Left renal cortex interstitium (tissue), 4 donors: ENCODE measurements around the gene ZFHX3. TPM values are rescaled to one million over a fixed set of nuclear protein-coding genes. Genes with fewer than 3 reads are reported as not detected.
"Not testable (repeated sequence)": the region's sequence is repeated elsewhere in the genome, so short reads cannot be mapped to it uniquely, and the experiment has no call there.

Experiments used
- DNase-seq, 4 donors: peaks; one replicate each; pipeline ENCODE4 v3.0.0-alpha.2; 2013; ENCODE audit warnings: low read depth in 4 of 4, low spot score in 2 of 4, missing footprints in 1 of 4
- polyA plus RNA-seq, 4 donors: library from polyadenylated mRNA; unstranded; fragments of 120-200 nt; gene quantifications; one replicate each; pipeline ENCODE4 v1.2.1, GENCODE V29; 2013; ENCODE audit not compliant: insufficient read length in 4 of 4

Gene ZFHX3
- polyA plus RNA-seq, 4 donors = 15.6 to 25.4 (median 20.6) TPM

- DNase-seq = no peak
Measured at GRCh38 chr16:73024571-73025105, 23.3 kb downstream of the ZFHX3 start.

DNA sequence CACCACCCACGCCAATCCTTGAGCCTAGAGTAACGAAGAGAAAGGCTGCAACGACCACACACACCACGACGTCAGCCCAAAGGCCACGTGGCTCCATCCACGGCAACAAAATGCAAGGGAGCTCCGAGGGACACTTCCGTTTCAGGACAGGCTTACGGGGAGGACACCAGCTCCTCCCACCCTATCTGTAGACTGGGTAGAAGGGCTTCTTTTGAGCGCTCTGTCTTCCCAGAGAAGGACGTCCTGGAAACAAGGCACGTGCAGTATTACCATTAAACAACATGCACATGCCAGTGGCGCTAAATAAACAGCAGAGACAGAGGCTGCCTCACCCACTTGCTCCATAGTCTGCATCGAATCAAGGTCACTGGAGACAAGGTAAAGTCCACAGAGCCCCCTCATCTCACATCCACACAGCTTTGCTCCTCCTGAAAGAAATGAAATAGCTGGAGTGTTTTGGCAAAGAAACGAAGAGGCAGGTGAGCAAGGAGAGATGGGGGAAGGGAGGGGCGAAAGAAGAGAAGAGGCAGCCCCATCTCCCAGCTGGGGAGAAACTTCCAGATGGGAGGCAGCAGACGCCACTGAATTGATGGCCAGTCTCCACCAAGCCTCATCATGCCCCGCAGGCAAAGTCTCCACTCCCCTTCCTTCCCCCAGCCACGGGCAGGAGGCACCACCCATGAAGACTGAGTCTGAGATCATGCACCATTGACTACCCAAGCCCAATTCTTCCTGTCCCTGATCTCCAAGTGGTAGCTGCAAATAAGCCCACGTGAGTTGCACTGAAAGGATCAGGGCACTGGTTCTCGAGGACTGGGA, 24.0 kb downstream of the ZFHX3 start:
- no peak for DNase-seq

- DNase-seq = no peak
Measured at GRCh38 chr16:73023320-73023719, 24.6 kb downstream of the ZFHX3 start.

GRCh38 chr16:73022534-73022933, 25.4 kb downstream of the ZFHX3 start:
- DNase-seq = no peak

DNA sequence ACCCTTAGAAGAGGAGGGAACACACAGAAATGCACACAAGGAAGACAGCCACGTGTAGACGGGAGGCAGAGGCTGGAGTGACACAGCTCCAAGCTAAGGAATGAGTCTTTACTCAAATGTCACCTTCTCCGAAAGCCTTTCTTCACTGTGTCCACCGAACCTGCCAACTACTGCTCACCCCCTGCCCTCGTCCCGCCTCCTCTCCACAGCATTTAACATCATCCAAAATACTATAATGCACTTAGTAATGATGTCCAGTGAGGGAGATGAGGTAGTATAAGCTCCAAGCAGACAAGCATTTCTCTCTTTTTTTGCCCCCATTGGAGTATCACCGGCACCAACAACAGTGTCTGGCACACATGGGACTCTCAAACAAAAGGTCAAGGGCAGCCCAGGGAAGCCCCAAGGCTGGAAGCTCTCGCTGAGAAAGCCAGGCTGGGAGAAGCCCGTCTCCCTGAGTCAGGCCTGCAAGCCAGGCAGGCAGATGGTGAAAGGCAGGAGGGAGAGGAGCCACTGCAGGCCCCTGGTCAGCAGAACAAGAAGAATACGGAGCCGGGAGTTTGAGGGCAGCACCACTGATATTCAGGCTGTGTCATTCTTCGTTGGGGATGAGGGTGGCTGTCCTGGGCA, 25.9 kb downstream of the ZFHX3 start:
- DNase-seq = no peak

DNA sequence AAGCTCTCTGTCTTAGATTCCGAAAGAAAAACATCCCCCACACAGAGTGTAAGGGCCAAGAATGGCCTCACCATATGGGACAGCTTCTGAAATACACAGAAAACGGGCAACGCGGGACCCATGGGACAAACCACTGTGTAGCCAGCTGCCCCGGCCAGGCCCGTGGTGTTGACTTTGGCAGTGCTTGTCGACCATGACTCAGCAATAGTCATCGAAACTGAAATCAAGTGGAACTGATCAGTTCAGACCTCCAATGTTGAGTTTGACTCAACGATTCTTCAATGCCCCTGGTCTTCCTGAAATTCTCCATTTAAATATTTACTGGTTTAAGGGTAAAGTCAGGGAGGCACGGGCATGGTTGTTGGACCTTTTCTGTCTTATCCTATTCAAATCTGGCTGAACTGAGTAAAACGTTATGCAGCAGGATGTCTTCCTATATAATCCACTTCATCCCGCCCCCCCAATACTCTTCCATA, 27.5 kb downstream of the ZFHX3 start:
- no peak for DNase-seq

DNA sequence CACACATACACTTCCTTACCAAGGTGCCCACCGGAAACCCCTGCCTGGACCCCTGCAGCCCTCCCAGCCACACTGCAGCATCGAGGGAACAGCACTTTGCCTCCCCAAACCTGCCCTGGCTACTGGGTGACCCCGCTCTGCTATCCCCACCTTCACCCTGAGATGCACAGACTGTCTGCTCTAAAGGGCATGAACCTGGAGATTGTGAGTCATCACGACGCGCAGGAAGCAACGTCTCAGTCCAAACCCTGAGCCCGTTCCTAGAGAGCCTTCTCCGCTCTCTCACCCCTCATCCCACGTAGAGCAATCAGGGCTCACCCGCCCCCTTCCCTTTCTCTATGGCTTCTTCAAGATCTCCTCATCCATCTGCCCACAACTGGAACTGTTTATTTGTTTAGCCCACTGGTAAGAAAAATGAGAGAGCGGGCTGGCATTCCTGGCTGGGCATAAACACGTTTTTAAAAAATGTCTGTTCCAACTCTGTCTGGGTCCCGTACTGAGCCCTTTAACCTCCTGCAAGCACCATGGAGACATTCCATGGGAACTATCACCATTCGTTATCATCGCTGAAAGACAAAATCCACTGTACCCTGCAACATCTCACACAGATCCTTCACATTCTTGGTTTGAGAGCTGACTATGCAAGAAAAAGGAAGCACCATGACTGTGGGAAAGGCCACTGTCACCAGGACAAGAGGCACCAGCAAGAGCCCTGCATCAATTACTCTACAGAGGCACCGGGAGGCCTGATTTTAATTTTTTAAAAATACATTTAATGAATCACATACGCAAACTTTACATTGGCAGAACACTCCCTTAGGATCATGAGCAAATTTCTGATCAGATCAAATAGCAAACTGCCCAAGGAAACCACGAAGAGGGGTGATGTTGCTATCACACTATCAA, 28.2 kb downstream of the ZFHX3 start:
- DNase-seq = no peak

DNA sequence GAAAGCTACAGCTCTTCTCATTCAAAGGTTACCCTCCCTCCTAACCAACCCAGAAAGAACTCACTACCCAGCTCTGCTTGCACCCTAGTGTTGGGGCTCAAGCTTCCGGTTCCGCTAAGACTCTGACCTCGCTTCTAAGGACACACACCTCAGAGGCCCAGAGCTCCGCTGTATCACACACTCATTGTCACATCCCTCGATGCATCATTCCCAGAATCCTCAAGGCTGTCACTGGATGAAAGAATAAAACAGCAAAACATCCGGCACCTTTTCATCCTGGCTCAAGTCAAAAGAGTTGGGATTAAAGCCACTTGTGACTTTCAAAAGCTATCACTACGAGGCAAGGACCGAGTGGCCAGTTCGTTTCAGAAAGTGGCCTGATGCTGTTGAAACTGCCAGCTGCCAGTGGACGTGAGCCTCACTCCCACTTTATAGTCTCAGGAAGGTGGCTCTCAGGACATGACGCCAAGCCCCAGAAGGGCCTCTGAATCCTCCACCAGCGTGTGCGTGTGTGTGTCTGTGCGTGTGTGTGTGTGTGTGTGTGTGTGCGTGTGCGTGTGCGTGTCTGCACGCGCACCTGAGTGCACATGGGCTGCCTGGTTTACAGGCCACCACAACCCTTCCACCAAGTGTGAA, 29.0 kb downstream of the ZFHX3 start:
- no peak for DNase-seq

- no peak for DNase-seq
Measured at GRCh38 chr16:73017321-73017720, 30.6 kb downstream of the ZFHX3 start.

DNA sequence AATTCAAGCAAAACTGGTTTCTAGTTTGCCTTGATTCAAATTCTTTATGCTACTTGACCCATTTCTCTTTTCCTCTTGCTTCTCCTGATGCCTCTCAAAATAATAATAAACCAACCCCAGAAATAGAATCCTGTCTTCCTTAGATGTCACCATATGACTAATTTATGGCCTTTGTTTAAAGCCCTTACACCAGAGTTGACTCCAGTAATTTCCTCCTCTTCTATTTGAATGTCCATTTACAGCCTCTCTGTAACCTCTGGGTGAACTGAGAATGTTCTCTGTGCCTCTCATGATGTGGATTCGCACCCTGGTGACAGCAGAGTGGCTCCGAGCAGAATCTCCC, 31.5 kb downstream of the ZFHX3 start:
- no peak for DNase-seq

- DNase-seq = no peak
Measured at GRCh38 chr16:73015612-73016487, 32.1 kb downstream of the ZFHX3 start.

GRCh38 chr16:73014768-73015167, 33.2 kb downstream of the ZFHX3 start:
- no peak for DNase-seq

GRCh38 chr16:73013974-73014373, 34.0 kb downstream of the ZFHX3 start:
- no peak for DNase-seq

GRCh38 chr16:73012341-73012740, 35.6 kb downstream of the ZFHX3 start:
- DNase-seq = no peak

GRCh38 chr16:73011926-73012325, 36.0 kb downstream of the ZFHX3 start:
- DNase-seq = no peak

DNA sequence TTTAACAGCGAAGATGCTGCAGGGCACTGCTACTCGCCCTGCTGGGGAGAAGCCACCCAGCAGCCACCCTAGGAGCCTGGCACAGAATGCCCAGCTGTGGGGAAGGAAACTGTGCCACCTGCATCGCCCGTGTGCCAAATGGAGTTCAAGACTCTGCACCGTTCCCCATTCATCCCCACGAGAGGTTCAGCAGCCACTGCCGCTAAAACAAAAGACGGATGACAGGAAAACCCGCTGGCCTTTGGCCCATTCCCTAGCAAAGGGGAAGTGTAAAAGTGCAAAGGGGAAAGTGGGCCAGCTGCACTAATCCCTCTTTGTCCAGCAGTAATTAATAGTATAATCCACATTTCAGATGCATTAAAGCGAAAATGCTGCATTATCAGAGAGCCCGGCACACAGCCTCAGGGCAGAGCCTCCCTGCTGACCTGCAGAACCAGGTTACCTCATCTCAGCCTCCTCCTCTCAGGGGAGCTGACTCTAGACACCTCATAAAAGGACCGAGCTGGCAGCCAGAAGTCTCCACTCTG, 37.7 kb downstream of the ZFHX3 start:
- no peak for DNase-seq

- DNase-seq = not testable (repeated sequence)
Measured at GRCh38 chr16:73009710-73010109, 38.2 kb downstream of the ZFHX3 start.

DNA sequence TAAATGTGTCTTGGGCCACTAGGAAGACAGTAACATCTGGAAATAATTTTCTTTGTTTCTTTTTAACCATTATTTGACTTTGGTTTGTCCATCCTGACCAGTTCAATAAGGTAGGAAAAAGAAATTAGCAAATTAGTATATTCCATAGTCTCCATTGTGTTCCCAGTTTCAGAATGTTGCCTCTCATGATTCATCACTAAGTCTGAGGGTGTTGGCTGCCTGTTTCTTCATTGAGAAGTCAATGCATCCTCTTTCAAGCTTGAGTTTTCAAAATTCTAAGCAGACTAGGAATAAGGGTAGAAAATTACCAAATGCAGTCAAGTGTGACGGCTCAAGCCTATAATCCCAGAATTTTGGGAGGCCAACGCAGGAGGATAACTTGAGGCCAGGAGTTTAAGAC, 41.9 kb downstream of the ZFHX3 start:
- DNase-seq = no peak

- DNase-seq = no peak
Measured at GRCh38 chr16:73002866-73003265, 45.1 kb downstream of the ZFHX3 start.
